Activated CD4-positive, CD25-positive, alpha-beta regulatory T cell (primary cell): ENCODE measurements around the gene ANXA4.
"Not testable (repeated sequence)": the region's sequence is repeated elsewhere in the genome, so short reads cannot be mapped to it uniquely, and the experiment has no call there.

ENCODE experiments used
- DNase-seq, 4 experiments: peaks; one replicate each; lab custom pipeline; 2025; lab: John Stamatoyannopoulos, UW

Gene ANXA4

GRCh38 chr2:69754633-69755032, 12.7 kb downstream of the ANXA4 start:
- no peak for DNase-seq

GRCh38 chr2:69755862-69756467, 14.0 kb downstream of the ANXA4 start:
- no peak for DNase-seq

GRCh38 chr2:69762025-69762424, 20.1 kb downstream of the ANXA4 start:
- DNase-seq: no peak

GRCh38 chr2:69762513-69763494, 20.9 kb downstream of the ANXA4 start:
- DNase-seq: no peak

- not testable (repeated sequence) for DNase-seq
These were observed 21.9 kb downstream of the ANXA4 start for GRCh38 chr2:69763831-69764230.

GRCh38 chr2:69764286-69765095, 22.6 kb downstream of the ANXA4 start:
- DNase-seq: no peak

GRCh38 chr2:69765096-69765380, 23.1 kb downstream of the ANXA4 start:
- DNase-seq: no peak

GRCh38 chr2:69766014-69766413, 24.1 kb downstream of the ANXA4 start:
- DNase-seq: no peak

- DNase-seq: no peak
These were observed 25.1 kb downstream of the ANXA4 start for GRCh38 chr2:69767034-69767433.

- no peak for DNase-seq
These were observed 26.3 kb downstream of the ANXA4 start for GRCh38 chr2:69768235-69768634.

- no peak for DNase-seq
These were observed 26.9 kb downstream of the ANXA4 start for GRCh38 chr2:69768789-69769188.

- DNase-seq: no peak
These were observed 27.3 kb downstream of the ANXA4 start for GRCh38 chr2:69769272-69769671.

- no peak for DNase-seq
These were observed 28.3 kb downstream of the ANXA4 start for GRCh38 chr2:69770193-69770702.

GRCh38 chr2:69770747-69771146, 28.8 kb downstream of the ANXA4 start:
- DNase-seq: no peak

GRCh38 chr2:69771461-69771860, 29.5 kb downstream of the ANXA4 start:
- DNase-seq: no peak

- no peak for DNase-seq
These were observed 31.3 kb downstream of the ANXA4 start for GRCh38 chr2:69773206-69773605.

GRCh38 chr2:69774258-69774983, 32.5 kb downstream of the ANXA4 start:
- not testable (repeated sequence) for DNase-seq

GRCh38 chr2:69774984-69775982, 33.3 kb downstream of the ANXA4 start:
- no peak for DNase-seq

- DNase-seq: no peak
These were observed 35.2 kb downstream of the ANXA4 start for GRCh38 chr2:69776886-69777785.

GRCh38 chr2:69777786-69778105, 35.8 kb downstream of the ANXA4 start:
- DNase-seq: no peak
